Nucleus accumbens (tissue), 56 donors: Measurements from ENCODE around the gene SLC12A5.
"Not testable (repeated sequence)": the region's sequence is repeated elsewhere in the genome, so short reads cannot be mapped to it uniquely, and the experiment has no call there.

Source experiments
- DNase-seq, 56 donors: peaks; one replicate each; lab custom pipeline; 2025; lab: John Stamatoyannopoulos, UW

SLC12A5 gene

GRCh38 chr20:46100444-46100843 is 71.4 kb downstream of the SLC12A5 start:
- not testable (repeated sequence) for DNase-seq

DNA sequence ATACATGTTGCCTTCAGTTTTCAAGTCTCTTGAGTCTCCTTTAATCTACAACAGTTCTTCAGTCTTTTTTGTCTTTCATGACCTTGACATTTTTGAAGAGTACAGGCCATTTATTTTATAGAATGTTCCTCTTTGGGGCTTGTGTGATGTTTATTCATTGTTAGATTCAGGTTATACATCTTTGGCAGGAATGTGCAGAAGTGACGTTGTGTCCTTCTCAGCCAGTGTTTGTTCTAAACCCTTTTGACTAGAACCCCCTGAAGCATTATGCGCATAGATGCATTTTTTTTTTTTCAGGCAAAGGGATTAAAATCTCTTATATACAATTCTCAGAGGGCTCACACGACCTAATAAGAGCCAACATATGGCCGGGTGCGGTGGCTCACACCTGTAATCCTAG is 72.0 kb downstream of the SLC12A5 start:
- DNase-seq: no peak

DNA sequence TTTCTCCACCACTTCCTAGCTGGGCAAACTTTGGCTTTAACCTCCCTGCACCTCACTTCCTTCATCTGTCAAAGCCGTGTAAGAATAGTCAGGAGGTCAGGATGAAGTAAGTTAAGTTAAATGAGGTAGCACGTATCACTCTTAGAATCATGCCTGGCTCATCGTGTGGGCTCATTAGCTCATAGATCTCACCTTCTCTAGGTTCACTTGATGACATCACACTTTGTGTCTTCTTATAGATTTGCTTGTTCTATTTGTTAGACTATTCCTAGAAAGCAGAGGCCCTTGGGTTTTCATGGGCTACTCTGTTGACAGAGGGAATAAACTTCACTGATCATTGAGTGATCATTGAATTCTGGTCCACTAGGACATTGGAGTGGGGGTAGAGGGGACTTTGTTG is 72.9 kb downstream of the SLC12A5 start:
- DNase-seq: no peak

DNA sequence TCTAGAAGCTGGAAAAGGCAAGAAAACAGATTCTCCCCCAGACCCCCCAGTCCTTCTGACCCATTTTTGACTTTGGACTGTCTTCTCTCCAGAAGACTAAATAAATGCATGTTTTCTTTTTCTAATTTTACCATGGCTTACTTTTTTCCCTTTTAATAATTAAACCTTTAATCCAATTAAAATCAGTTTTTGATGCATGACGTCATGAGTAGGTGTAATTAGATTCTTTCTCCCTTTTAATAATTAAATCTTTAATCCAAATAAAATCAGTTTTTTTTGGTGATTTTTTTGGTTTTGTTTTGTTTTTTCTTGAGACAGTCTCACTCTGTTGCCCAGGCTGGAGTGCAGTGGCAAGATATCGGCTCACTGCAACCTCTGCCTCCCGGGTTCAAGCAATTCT is 73.9 kb downstream of the SLC12A5 start:
- no peak for DNase-seq

- no peak for DNase-seq
These were observed 75.2 kb downstream of the SLC12A5 start for GRCh38 chr20:46104262-46104661.

DNA sequence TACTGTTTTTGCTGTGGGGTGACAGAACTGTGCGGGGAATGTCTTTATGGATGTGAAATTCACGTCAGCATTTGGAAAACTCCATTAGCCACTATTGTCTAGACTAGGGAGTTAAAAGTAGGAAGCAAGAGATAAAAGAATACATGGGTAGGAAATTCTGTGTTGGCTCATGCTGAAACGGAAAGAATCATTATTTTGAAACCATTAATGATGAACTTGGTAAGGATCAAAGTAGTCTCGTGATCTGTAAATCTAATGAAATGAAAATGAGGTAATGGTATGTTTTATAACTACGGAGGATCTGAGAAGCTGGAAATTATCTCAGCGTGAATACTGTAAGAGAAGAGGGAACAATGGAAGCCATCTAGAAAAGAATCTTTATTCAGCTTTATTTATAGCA is 78.0 kb downstream of the SLC12A5 start:
- DNase-seq: no peak

DNA sequence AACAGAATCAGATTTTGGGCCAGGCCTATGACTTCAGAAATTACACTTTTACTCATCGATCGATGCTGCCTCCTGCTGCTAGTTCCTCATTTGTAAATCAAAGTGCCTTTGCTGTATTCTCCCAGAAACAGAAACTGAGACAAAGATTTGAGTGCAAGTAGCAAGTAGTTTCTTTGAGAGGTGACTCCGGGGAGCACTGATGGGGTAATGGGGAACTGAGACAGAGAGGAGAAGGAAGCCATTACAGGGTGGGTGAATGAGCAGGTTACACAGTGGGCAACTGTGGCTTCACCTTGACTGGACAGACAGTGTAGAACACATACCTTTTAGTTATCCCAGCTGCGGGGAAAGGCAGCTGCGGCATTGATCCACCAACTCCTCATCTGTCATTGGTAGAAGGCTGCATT is 79.4 kb downstream of the SLC12A5 start:
- no peak for DNase-seq

- DNase-seq: no peak
These were observed 80.0 kb downstream of the SLC12A5 start for GRCh38 chr20:46108976-46109375.
